Measurements from ENCODE around the gene MERTK. TPM values are rescaled to one million over a fixed set of nuclear protein-coding genes. Genes with fewer than 3 reads are reported as not detected.
"Not testable (repeated sequence)": the region's sequence is repeated elsewhere in the genome, so short reads cannot be mapped to it uniquely, and the experiment has no call there.

Gene MERTK
- total RNA-seq, 2 experiments from 2014 or later, result 0.08 to 0.19 TPM

GRCh38 chr2:112035786-112036185 is 137.4 kb downstream of the MERTK start:
- H3K36me3 Mint-ChIP-seq (ENCODE audit: low read depth), result no peaks in the 10 kb centered on the region
- ChIA-PET POLR2A (no interaction called here), CTCF (no interaction called here)
- peaks cover 5 to 26% of the 10 kb centered on the region in 2 experiments for H3K9me3 ChIP-seq (ENCODE audit: control insufficient read depth in 1 of 2, insufficient read depth in 1 of 2, low read length in 2 of 2)
- H3K4me1 ChIP-seq (ENCODE audit: insufficient read depth, low read length), result no peaks in the 10 kb centered on the region
- no peaks in the 10 kb centered on the region for H3K9me3 Mint-ChIP-seq
- no peak overlapping the region for H3K4me3 Mint-ChIP-seq
- no peaks in the 10 kb centered on the region for H3K36me3 ChIP-seq (ENCODE audit: insufficient read depth, low read length)
- TF ChIP-seq CTCF (IDR thresholded peaks at IDR 0.05), result no peak
- DNase-seq, result no peak
- H3K27ac Mint-ChIP-seq, result no peak overlapping the region
- H3K4me3 ChIP-seq (ENCODE audit: low read length), result no peak overlapping the region
- no peak for ATAC-seq (ENCODE audit: poor library complexity)
- intact Hi-C loops (cut with DNase I, micrococcal nuclease), result no loop called here
- no peaks in the 10 kb centered on the region for H3K27me3 Mint-ChIP-seq
- no peaks in the 10 kb centered on the region for H3K4me1 Mint-ChIP-seq (ENCODE audit: low read depth)
- H3K27ac ChIP-seq (ENCODE audit: low read depth in 1 of 2, low read length in 2 of 2), result no peak overlapping the region
- H3K27me3 ChIP-seq (ENCODE audit: control insufficient read depth in 1 of 2, insufficient read depth in 2 of 2, low read length in 2 of 2), result no peaks in the 10 kb centered on the region

DNA sequence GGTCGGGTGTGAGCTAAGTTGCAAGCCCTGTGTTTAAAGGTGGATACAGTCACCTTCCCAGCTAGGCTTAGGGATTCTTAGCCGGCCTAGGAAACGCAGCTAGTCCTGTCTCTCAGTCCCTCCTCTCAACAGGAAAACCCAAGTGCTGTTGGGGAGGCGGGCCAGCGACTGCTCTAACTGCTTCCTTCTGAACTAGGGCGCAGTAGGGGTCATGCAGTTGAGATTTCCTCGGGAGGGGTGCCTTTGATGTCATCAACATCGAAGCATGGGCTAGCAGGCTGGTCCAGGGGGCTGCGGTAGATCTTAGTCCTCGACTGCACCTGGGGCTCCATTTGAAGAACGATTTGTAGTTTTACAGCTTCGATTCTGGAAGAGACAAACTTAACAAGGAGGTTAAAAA is 141.1 kb downstream of the MERTK start:
- H3K27me3 ChIP-seq (ENCODE audit: control insufficient read depth in 1 of 2, insufficient read depth in 2 of 2, low read length in 2 of 2); H3K4me3 ChIP-seq (ENCODE audit: low read length); H3K27me3 Mint-ChIP-seq; H3K36me3 ChIP-seq (ENCODE audit: insufficient read depth, low read length); DNase-seq; H3K27ac Mint-ChIP-seq; H3K9me3 Mint-ChIP-seq; H3K4me1 Mint-ChIP-seq (ENCODE audit: low read depth); H3K27ac ChIP-seq (ENCODE audit: low read depth in 1 of 2, low read length in 2 of 2); ATAC-seq (ENCODE audit: poor library complexity); H3K36me3 Mint-ChIP-seq (ENCODE audit: low read depth); intact Hi-C loops (cut with DNase I, micrococcal nuclease); H3K4me3 Mint-ChIP-seq; H3K4me1 ChIP-seq (ENCODE audit: insufficient read depth, low read length): not testable (repeated sequence)
- ChIA-PET POLR2A (interaction anchor here (0.7 kb wide), 1 partner anchor 150 kb away, joined by 3 read pairs; no protein-coding TSS in a partner anchor), CTCF (interaction anchor here (0.6 kb wide), 1 partner anchor 53 kb away, joined by 3 read pairs; no protein-coding TSS in a partner anchor)
- H3K9me3 ChIP-seq (ENCODE audit: control insufficient read depth in 1 of 2, insufficient read depth in 1 of 2, low read length in 2 of 2), result peaks cover 5 to 24% of the 10 kb centered on the region in 2 experiments

- DNase-seq; H3K36me3 Mint-ChIP-seq (ENCODE audit: low read depth); ATAC-seq (ENCODE audit: poor library complexity); H3K4me3 Mint-ChIP-seq; H3K27ac Mint-ChIP-seq; H3K27me3 ChIP-seq (ENCODE audit: control insufficient read depth in 1 of 2, insufficient read depth in 2 of 2, low read length in 2 of 2); CTCF ChIA-PET; POLR2A ChIA-PET; H3K4me1 Mint-ChIP-seq (ENCODE audit: low read depth); H3K27ac ChIP-seq (ENCODE audit: low read depth in 1 of 2, low read length in 2 of 2); H3K4me1 ChIP-seq (ENCODE audit: insufficient read depth, low read length); intact Hi-C loops (cut with DNase I, micrococcal nuclease); H3K27me3 Mint-ChIP-seq; H3K4me3 ChIP-seq (ENCODE audit: low read length); H3K36me3 ChIP-seq (ENCODE audit: insufficient read depth, low read length); H3K9me3 Mint-ChIP-seq: not testable (repeated sequence)
- H3K9me3 ChIP-seq (ENCODE audit: control insufficient read depth in 1 of 2, insufficient read depth in 1 of 2, low read length in 2 of 2), result peaks cover 1 to 25% of the 10 kb centered on the region in 2 experiments
Measured at GRCh38 chr2:112040066-112040465, 141.7 kb downstream of the MERTK start.

- H3K27me3 ChIP-seq (ENCODE audit: control insufficient read depth in 1 of 2, insufficient read depth in 2 of 2, low read length in 2 of 2); H3K27ac Mint-ChIP-seq; H3K9me3 Mint-ChIP-seq; H3K36me3 Mint-ChIP-seq (ENCODE audit: low read depth); H3K4me3 ChIP-seq (ENCODE audit: low read length); ATAC-seq (ENCODE audit: poor library complexity); CTCF ChIA-PET; H3K4me1 Mint-ChIP-seq (ENCODE audit: low read depth); H3K4me3 Mint-ChIP-seq; H3K27me3 Mint-ChIP-seq; H3K36me3 ChIP-seq (ENCODE audit: insufficient read depth, low read length); H3K4me1 ChIP-seq (ENCODE audit: insufficient read depth, low read length); intact Hi-C loops (cut with DNase I, micrococcal nuclease); DNase-seq; H3K27ac ChIP-seq (ENCODE audit: low read depth in 1 of 2, low read length in 2 of 2): not testable (repeated sequence)
- H3K9me3 ChIP-seq (ENCODE audit: control insufficient read depth in 1 of 2, insufficient read depth in 1 of 2, low read length in 2 of 2), result peaks cover 0 to 20% of the 10 kb centered on the region in 2 experiments
- POLR2A ChIA-PET, result interaction anchor here (0.6 kb wide), 1 partner anchor 13 kb away, joined by 3 read pairs; no protein-coding TSS in a partner anchor
Measured at GRCh38 chr2:112041460-112041859, 143.1 kb downstream of the MERTK start.

All from CD4-positive, alpha-beta T cell (primary cell).